ENCODE data around the gene KCNT2.

KCNT2 gene

DNA sequence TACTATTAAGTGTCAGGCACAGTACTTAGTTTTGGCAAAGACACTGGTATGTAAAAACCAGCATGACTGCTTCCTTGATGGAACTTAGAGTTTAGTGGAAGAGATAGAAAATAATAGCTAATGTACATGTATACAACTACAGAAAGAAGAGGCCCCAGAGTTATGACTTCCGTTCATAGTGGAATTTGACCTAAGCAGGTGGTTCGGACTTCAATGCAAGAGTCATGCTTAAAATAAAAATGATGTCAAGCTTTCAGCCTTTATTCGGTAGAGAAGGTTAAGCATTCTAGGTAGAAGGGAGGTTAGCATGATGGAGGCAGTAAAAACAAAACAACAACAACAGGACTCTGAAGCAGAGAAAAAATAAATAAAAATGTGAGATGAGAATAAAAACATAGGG is 165.9 kb downstream of the KCNT2 start:
- DNase-seq: no peak

DNA sequence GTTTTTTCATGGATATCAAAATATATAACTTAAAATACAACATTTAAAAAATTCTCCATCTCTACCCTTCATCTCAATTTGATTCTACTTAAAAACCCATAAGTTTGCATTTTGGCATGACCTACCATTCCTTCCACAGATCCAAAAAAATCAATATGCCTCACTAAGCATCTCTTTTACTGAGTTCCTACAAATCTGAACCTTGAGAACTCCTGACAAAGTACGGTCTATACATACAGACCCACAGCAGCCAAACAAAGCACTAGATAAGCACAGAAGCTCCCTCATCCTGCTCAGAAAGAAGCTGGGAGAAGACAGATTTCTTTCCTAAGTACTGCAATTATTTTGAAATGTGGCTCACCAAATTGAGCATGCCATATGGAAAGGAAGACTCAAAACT is 167.5 kb downstream of the KCNT2 start:
- DNase-seq: no peak

DNA sequence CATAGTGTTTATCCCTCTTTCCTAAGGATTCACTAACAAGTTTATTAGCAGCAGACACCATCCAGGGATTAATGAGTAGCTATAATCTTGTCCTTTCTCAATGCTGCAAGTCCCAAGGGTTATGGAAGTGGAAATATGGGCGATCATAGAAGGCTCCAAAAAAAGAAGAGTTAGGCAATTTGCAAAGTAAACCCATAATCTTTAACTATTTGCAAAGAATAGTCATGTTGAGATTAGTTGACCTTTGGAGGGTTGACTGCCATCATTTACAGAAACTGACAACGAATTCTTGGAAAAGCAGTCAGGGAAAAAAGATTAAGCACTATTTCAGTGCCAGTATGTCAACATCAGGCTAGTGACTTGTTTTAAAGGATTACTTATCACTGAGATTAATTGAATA is 169.9 kb downstream of the KCNT2 start:
- no peak for DNase-seq

DNA sequence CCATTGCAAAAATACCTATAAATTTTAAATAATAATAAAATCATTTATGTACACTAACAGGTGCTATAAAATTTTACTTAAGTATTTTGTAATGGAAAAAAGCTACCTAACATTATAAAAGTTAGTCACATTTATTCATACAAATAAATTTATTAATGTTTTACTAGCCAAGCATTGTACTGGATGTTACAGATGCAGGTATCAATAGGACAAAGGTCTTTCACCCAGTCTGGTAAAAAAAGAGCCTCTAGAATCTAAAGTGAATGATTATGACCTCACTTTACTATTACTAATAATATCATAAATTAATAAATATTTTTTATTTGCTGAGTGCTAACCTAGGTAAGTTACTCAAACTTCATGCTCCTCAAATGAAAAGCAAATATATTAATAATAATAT is 170.6 kb downstream of the KCNT2 start:
- no peak for DNase-seq

DNA sequence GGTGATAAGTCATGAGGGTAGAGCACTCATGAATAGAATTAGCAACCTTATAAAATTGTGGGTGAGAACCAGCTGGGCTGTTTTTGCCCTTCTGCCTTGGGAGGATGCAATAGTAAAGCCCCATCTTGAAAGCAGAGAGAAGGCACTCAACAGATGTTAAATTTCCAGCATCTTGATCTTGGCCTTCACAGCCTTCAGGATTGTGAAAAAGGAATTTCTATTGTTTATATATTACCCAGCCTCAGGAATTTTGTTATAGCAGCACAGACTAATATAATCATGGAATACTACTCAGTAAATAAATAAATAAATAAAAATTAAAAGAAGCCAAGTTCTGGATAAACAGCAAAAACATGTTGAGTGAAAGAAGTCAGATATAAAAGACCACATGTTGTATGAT is 175.2 kb downstream of the KCNT2 start:
- DNase-seq: no peak

DNA sequence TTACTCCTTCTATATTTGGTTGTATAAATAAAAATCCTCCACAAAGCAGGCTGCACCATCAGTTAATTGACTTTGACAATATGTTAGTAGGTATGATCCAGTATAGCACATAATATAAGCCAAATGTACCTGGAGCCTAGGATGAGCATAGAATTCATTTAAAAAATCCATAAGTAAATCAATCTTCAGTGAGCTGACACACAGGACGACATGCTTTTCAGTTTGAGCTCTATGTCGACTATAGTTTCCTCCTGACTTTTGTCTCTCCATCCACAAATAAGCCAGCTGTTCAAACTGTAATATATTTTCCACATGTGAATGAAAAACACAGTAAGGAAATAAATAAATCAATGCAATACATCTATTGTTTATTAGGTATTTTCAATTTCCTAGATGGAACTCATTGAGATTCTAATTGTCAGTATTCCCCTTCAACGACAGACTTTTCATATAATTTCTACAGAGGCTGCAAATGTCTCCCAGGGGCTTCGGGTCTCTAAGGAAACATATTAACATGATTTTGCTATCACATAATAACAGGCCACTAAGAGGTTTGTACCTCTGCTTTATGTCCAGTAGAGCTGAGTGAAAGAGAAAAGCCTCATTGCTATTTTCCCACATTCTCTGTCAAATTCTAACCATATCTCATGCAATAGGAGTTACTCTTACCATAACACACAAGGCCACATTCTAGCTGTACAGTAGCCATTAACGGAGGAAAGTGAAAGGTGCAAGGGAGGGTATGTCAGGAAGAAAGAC is 180.1 kb downstream of the KCNT2 start:
- DNase-seq: no peak

DNA sequence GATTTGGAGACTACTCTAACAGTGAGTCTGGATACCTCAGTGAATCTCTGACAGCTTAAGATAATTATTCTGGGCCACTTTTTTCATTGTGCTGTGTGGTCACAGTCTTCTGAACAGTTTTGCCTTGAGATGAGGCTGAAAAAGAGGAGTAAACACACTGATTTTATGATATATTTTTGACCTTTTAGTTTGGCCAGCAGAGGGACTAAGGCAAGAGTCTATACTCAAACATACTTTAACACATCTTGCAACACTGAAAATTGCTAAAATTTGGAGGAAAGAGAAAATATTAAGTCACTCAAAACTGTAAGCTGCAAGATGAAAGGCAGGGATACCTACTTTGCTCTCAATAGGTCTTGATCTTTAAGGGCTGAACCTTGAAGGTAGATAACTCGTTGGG is 182.7 kb downstream of the KCNT2 start:
- DNase-seq: no peak

DNA sequence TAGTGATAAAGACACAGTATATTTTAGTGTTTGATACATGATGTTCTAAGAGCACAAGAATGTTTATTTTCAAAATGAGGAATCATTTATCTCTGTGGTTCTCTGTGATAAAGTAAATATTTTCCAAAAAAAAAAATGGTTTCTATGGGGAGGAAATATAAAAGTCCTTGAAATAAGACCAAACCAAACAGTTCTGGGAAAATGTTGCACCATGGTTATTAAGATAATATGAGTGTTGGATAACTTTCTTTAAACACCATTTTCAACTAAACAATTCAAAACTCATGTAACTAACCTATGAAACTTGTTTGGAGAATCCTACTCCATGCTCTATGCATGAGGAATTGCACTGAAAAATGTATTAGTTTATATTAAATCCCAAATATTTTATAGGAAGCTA is 184.6 kb downstream of the KCNT2 start:
- DNase-seq: no peak

DNA sequence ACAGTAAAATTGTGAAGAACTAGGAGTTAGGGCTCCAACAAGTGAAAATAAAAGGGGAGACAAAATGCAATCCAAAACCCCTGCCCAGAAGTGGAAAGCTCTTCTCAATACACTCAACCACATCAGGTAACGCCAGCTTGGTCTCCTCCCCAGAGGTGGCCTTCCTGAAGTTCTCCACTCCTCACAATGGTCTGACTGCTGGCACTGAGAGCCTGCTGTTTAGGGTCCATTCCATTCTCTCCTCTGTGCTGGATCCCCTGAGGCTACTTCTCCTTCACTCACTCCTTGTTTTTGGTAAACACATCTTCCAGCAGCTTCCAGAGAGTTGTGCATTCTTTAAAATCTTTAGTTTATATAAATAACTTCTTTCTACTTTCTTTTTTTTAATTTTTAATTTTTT is 189.5 kb downstream of the KCNT2 start:
- no peak for DNase-seq

DNA sequence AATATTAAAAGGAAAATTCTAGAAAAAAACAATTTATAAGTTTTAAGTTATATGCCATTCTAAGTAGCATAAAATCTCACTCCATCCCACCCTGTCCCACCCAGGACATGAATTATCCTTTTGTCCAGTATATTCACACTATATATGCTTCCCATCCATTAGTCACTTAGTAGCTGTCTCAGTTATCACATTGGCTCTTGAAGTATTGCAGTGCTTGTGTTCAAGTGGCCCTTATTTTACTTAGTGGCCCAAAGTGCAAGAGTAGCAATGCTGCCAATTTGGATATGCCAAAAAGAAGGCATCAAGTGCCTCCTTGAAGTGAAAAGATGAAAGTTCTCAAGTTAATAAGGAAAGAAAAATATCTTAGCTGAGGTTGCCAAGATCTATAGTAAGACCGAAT is 192.3 kb downstream of the KCNT2 start:
- DNase-seq: no peak

DNA sequence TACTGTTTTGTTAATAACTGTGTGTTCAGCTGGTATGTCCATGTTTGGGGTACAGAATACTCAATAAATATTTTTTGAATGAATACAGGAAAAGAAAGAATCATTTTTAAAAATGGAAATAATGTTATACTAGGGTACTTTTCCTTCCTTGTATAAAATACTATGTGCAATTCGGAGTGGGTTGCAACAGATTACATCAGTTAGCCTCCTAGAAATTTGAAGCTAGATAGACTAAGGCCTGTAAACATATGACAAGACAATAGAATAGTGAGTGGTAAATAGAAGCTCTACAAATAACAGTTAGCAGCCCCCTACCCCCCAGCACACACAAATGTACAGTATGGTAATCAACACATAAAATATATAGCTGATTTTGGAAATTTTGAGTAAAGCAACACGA is 195.9 kb downstream of the KCNT2 start:
- no peak for DNase-seq

DNA sequence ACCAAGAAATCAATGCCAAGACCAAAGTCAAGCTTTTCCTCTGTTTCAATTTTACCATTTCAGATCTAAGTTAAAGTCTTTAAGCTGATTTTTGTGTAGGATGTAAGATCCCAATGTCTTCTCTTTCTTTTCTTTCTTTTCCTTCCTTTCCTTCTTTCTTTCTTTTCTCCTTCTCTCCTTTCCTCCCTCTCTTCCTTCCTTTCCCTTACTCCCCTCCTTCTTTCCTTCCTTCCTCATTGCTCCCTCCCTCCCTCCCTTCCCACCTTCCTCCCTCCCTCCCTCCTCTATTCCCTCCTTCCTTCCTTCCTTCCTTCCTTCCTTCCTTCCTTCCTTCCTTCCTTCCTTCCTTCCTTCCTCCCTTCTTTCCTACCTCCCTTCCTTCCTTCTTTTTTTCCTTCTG is 197.5 kb downstream of the KCNT2 start:
- DNase-seq: no peak

DNA sequence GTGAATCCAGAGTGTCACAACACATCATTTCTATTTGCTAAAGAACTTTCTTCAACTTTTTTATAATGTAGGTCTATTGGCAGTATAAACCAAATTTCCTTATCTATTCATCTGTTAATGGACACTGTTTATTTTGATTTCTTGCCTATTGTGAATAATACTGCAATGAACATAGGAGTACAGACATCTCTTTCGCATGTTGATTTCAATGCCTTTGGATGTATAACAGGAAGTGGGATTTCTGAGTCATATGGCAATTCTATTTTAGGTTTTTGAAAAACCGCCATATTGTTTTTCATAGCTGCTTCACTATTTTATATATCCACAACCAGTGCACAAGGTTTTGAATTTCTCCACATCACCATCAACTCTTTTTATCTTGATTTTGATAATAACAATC is 198.7 kb downstream of the KCNT2 start:
- no peak for DNase-seq

DNA sequence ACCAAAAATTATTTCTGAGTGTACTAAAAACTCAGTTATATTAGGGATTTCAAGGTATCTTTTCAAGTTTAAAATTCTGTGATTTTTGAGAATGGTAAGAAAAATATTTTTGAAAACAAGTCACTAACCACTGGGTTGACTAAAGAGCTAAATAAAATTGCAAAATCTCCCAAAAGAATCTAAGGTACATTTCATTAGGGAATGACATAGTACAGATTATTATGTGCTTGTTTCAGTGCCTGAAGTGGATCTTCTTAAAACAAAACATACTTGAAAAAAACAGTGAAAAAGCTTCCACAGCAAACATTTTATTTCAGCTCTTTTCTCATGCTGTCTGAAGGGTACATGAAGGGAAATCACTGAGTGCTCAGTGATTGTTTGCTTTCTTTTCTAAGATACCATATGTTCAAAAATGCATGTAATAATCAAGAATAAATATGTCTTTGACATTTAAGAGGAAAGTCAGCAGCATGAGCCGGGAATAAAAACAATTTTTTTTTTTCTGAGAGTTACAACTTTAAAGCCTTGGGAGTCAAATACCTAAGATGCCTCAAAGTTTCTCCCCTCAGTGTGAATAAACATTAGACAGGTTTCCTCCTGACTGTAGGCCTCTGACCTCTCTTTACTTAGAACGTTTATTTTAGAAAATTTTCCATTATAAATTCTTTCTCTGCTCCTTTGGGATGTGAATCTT is 200.7 kb downstream of the KCNT2 start:
- no peak for DNase-seq

DNA sequence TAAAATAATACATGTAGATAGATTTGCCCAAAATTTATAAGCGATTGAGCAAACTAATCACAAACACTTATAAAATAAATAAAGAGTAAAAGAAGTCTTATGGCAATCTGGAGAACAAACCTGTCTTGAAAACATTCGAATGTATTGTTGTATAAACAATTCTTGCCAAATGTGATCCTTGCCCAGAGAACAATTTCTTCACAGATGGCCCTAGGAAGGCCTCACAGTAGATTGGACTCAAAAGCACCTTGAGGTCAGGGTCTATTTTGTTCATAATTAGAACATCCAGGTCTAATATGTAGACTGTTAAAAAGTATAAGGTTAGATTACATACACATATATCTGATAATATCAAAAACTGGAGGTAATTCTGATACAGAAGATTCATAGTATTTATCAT is 202.4 kb downstream of the KCNT2 start:
- no peak for DNase-seq

DNA sequence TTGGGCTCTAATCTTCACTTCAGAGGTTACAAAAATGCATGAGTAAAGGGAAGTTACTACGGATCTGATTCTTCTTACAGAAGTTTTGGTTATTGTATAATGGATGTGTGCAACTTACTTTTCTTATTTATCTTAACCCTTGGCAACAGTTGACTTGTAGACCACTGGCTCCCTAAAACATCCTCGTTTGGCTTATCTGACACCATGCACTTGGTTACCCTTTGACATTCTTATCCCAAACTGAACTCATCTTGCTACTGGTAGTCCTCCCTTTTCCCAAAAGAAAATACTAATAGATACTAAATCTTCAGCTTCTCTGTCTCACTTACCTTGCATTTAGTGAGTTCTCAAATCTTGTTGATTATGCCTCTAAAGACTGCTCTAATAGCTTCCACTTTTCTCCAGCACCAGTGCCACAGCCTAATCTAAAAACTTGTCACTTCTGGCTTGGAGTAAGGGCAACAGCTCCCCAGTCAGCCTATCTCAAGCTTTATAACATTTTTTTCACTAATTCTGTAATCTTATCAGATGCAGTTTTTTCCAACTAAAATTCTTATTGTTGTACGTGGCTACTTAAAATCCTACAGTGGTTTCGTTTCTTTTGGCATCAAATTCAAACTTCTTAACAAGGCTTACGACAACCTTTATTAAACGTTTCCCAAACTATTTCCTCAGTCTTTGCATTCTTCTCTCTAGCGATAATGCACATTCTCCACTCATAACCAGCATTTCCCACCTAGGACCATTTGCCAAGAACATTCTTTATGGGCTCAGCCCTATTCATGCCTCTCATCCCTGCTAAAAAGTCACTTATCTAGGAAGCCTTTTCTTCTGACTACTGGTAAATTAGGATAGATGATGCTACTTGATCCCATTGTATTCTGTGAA is 204.2 kb downstream of the KCNT2 start:
- no peak for DNase-seq

DNA sequence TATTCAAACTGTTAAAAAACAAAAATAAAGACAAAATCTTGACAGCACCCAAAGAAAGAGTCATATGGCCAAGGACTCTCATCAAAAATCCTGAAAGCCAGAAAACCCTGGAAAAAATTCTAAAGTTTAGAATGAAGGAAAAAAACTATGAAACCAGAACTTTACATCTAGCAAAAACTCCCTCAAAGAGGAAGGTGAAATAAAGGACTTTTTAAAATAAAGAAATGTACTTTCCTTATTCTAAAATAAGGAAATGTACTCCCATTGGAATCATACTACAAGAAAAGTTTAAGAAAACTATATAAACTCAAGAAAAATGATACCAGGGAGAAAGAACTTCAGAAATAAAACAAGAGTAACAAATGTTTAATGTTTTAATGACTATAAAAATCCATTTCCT is 206.3 kb downstream of the KCNT2 start:
- DNase-seq: no peak

DNA sequence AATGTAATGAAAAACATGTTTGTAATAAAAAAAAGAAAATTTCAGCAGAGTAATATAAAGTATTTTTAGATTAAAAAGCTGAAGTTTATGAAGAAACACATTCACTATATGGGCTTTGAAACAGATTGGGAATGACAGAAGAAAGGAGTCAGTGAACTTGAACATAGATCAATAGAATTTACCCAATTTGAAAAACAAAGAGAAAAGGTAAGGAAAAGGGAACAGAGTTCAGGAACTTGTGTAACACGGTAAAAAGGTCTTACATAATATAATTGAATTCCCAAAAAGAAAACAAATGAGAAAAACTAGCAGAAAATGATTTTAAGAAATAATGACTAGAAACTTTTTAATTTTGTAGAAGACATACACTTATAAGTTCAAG is 206.8 kb downstream of the KCNT2 start:
- no peak for DNase-seq

DNA sequence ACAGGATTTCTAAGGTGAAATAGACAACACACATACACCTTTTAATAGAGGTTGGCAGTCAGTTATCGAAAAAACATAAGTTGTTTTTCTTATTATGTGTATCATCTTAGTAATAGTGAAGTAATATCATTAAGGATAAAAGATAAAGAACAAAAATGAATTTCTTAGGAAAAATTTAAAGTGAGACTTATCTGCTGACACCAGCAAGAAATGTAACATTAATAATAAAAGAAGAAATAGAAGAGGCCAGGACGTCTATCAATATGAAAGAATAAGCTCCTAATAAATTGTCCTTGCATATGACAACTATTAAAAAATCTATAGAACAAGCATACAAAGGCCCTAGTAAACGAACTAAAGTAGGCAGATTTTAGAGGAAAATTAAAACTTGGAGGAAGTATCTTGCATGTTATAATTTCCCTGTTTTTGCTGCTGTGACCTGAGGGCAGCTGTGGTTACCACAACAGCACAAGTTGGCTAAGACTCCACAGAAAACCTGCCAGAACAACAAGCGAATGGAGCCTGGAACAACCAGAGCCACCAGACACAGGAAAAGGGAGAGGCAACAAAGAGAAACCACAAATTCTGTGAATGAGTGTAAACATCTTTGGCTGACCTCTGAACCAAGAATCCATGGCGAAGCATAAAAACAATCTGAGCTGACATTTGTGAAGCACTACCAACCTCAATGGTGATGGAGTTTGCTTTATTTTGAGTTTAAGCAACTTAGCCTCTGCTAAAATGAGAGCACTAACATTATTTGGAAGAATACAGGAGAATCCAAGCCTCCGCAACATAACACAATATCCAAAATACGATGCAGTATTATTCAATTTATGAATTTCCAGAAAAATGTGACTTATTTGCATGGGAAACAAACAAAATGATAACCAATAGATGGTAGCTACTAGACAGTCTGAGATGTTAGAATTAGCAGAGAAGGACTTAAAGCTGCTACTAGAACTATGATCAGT is 207.5 kb downstream of the KCNT2 start:
- DNase-seq: no peak

DNA sequence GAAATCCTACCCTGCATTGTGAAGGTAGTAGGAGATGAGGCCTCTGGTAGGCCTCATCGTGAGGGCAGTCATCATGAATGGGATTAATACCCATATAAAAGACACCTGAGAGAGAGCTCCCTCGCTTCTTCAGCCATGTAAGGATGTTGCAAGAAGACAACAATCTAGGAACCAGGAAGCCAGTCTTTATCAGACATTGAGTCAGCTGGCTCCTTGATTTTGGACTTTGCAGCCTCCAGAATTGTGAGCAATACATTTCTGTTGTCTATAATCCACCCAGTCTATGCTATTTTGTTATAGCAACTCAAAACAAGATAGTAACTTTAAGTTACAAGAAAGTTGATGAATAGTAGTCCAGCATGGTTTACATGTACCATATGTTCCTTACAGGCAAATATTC is 208.5 kb downstream of the KCNT2 start:
- DNase-seq: no peak

DNA sequence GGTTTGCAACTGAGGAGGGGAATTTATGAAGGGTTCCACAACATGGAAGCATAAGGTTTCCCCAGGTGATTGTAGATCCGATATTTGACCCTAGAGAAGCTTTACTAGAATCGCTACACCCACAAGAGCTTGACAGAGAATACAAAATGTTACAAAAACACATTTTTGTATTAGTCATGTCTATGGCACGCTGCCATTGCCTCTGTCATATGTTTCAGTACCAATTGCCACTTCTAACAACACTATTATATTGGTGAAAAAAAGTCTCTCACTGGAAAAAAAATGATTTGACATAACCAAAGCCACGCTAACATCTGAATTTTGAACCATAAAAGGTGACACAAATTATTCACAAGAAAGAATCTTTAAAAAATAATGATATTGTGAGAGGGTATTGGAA is 214.5 kb downstream of the KCNT2 start:
- no peak for DNase-seq

DNA sequence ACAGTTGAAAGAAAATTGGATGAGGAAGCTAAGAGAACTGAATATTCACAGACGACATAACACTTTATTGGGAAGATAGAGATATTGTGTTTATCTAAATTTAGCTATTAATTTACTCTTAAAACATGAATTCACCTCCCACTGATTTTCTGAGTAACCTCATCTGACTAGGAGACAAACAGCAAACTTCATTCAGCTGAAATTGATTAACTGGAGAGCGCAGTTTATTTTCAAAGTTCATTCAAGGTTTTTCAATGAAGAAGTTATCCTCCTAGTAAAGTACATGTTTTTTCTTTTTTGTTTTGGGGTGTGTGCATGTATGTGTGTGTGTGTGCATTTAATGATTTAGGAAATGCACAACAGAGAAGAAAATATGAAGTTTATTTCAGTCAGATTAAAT is 215.0 kb downstream of the KCNT2 start:
- DNase-seq: no peak

DNA sequence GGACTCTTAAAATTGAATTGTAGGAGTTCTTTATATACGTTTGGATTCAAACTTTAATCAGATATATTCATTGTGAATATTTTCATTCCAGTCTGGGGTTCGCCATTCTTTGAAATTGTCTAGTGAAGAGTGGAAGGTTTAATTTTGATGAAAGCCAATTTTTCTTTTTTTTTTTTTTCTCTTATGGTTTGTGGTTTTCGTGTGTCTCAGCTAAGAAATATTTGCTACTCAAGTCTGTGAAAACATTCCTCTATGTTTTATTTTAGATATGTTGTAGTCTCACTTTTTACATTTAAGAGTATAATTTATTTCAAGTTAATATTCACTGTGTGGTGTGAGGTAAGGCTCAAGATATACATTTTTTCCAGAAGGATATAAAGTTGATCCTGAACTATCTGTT is 220.5 kb downstream of the KCNT2 start:
- DNase-seq: no peak
